Stimulated activated CD4-positive, alpha-beta T cell treated with anti-CD3 and anti-CD28 coated beads, Interleukin-1b, Interleukin-23, amount 100 ng/mL, for 4 hours (primary cell): ENCODE results near the gene PRKCH.

ENCODE experiments used
- DNase-seq, 2 donors: peaks; one replicate each; pipeline ENCODE4 v3.0.0-alpha.2; 2020; ENCODE audit warnings: low read depth in 2 of 2

Gene PRKCH

GRCh38 chr14:61565181-61565580 lies 243.8 kb downstream of the PRKCH start:
- no peak for DNase-seq

GRCh38 chr14:61565836-61566536 lies 244.6 kb downstream of the PRKCH start:
- DNase-seq: no peak

- DNase-seq: no peak
Measured at GRCh38 chr14:61566537-61567225, 245.3 kb downstream of the PRKCH start.

DNA sequence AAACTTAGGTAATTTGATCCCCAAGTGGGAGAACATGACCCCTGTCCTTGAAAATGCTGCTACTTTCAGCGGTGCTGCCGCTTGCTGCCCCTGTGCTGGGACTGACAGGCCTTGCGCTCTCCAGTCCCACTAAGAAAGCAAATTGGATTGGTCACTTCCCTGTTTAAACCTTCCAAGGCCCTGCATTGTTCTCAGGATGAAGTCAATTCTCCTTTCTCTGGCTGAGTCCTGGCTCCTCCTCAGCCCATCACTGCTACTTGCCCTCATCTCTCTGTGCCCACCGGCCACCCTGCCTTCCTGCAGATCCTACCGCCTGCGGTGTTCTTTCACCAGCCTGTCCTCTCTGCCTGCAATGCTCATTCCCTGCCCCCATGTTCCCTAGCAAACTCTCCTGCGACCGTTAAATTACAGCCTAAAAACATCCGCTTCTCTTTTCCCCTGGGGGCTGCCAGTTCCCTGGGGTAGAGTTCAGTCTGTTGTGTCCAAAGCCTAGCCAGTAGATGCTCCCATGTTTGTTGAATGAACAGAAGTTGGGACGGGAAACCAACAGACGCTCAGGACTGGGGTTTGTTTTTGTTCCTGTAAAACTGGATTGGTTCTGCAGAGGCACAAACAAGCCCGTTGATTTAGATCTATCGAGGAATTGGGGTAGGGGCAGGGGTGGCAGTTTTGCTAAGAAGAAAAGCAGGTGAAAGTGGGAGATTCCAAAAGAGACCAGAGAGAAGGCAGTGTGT lies 246.6 kb downstream of the PRKCH start:
- DNase-seq: no peak

- peak; percentile 42 to 55 for DNase-seq
Measured at GRCh38 chr14:61568572-61569011, 247.2 kb downstream of the PRKCH start.

DNA sequence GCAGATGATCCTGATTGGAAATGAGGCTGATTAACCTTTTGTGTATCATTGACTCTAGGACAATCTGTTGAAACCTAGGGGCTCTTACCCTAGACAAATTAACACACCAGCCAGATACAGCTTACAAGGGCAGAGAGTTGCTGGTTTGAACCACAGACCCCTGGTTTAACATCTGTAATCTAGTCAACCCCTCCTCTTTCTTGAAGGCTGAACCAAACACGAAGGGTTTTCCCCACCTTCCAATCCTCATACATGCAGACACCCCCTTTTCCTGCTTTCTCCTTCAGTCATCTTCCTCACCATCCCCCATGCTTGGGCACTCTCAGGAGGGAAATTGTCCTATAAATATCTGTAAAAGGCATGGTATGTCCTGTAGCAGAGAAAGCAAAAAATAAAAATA lies 247.9 kb downstream of the PRKCH start:
- no peak for DNase-seq

DNA sequence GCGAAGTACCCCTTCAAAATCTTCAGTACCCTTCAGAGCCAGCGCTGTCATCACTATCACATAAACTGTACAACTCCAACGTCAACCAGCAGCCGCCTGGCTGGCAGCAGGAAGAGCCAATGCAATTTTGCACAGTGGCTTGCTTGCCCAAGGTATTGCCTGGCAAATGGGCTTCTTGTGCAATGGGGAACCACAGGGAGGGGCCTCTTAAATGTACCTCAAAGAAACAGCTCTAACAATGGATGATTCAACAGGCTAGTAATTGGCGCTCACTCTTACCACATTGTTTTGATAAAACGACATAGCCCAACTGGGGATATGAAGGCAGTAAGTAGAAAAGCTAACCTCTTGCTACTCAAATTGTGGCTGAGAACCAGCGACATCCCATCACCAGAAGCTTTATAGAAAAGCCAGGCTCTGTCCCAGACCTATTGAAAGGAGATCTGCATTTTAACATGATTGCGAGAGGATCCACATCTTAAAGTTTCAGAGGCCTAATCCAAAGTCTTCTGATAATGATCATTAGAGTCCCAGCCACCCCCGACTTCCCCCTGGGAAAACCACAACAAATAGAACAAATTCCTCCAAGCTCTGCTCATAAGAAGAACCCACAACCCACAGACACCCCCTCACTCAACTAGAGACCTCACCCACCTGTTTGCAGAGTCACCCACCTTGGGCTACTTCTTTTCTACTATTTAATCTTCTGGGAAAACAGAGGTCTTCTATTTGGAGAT lies 248.6 kb downstream of the PRKCH start:
- DNase-seq: no peak

DNA sequence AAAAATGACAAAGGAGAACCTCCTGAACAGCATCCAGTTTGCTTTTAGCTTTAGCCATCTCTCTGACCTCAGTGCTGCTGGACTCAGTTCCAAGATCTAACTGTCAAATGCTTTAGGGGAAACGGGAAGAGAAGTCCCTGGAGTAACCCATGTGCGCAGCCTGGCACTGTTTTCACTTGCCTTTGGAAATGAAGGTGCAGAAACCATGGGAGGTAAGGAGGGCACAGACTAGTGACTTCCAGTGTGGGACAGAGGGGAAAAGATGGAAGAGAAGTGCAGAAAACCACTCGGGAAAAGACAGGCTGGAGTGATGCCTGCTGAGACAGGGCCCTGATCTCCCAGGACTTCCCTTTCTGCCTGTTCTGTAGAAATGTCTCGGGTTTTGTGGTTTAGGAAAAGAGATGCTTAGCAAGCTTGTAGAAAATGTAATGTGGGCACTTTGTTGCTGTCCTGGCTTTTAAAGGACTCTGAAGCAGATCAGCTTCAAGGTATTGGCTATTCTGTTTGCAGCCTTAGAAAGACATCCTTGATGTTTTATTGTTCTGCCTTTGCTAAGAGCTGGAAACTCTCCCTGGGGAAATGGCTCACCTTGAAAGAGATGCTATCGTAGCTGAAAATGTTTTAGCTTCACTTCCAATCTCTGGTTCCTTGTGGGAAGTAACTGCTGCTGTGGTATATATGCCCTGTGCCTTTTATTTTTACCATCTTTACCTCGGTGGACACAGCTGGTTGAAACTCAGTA lies 249.3 kb downstream of the PRKCH start:
- no peak for DNase-seq

DNA sequence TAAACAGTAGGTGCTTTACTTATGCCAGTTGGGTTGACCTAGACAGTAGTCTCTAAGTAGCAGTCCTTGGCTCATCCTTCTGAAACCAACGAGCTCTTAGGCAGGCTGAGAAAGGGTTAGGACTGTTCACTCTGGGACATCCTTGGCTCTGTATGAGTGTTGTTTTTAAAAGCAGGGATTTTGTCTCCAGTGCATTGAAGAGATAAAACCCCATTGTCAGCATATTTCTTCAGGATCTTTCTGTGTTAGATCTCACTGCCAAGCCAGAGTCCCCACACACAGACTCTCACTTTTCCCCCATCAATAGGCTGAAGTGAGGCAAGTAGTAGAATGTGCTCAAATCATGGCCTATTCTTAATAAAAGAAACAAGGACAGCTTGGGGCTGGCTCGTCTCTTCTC lies 250.5 kb downstream of the PRKCH start:
- DNase-seq: no peak

GRCh38 chr14:61573321-61573720 lies 251.9 kb downstream of the PRKCH start:
- no peak for DNase-seq

DNA sequence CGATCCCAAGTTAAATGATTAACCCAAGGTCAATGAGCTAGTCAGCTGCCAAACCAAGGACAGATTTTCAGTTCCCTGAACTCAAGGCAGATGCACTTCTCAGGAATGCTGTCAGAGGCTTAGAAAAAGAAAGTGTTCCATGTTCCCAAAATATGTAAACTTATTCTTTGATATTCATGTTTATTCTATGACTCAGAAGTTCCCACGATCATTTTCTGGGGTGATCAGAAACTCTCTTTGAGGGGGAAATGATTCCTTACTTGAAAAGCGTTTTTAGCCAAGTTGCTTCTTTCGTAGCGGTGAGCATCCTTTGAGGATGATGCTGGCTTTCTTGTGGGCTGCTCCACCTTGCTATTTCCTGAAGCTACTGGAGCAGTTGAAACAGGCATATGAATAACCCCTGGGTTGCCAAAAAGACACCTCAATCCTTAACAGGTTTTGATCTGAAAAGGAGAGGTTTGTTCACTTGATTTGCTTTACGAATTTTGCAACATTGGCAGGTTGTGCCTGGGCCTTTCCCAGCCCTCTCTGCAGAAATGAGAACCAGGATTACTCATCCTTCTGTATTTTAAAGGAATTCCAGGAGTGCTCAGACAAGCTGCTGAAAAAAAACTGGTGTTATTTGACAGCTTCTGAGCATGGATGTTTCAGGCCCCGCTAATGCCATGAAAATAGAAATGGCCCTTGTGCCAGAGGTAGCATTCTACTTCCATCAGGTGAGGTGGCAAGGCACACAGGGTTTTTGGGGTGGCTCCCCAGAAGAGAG lies 252.6 kb downstream of the PRKCH start:
- no peak for DNase-seq

GRCh38 chr14:61574514-61574807 lies 253.1 kb downstream of the PRKCH start:
- no peak for DNase-seq

GRCh38 chr14:61575126-61575525 lies 253.7 kb downstream of the PRKCH start:
- no peak for DNase-seq

DNA sequence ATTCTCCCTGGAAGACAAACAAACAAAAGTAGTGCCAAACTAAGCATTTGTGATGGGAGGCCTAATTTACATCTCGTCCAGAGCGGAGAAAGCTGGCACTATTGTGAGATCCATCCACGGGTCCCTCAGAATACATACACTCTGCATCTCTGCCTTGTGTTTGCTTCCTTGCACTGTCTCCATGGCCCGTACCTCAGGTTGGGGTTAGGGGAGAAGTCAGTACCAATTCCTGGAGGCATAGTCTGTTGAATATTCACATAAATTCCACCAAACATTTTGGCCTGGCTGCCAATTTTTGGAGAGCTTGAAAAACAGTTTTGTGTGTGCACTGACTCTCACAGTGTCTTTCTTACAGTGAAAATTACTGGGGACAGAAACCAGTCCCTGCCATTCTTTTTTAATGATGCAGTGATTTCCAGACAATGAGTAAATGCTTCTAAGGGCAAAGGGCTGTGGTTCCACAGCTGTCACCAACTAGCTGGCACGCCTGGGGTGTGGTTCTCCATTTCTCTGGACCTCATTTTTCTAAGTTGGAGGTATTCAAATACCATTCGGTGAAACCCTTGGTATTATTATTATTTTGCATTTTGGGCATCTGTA lies 254.3 kb downstream of the PRKCH start:
- DNase-seq: no peak

DNA sequence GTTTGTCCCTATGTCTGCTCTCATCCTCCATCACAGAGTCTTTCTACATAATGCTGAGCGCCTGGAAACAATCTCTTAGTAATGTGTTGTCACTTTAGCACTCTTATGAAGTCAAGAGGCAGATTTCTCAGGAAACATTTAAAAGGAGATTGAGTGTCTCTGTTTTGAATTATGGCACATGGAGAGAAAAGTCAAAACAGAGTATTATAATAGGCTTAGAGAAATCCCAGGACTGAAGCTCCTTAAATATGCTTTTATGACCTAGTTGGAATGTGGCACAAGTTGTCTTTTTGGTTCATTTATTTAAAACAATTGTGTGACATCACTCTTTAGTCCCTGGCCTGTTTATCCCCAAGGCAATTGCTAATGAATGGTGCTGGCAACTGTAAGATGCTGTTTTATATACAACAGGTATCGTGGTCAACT lies 256.1 kb downstream of the PRKCH start:
- DNase-seq: no peak

GRCh38 chr14:61578745-61579144 lies 257.4 kb downstream of the PRKCH start:
- DNase-seq: no peak

DNA sequence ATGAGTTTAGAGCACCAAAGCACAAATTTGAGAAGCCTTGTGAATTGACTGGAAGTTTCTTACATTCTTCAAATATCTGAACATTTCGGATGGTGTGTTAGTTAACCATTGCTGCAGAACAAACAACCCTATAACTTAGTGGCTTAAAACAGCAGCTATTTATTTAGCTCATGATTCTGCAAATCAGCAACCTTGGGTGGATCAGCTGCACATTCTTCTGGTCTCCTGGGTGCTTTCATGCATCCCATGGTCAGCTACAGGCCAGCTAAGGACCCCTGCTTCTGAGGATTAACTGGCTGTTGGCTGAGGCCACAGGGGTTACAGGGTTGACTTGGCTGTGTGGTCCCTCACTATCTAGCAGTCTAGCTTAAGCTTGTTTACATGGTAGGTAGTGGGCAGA lies 260.0 kb downstream of the PRKCH start:
- no peak for DNase-seq

- DNase-seq: no peak
Measured at GRCh38 chr14:61581955-61582615, 260.7 kb downstream of the PRKCH start.

DNA sequence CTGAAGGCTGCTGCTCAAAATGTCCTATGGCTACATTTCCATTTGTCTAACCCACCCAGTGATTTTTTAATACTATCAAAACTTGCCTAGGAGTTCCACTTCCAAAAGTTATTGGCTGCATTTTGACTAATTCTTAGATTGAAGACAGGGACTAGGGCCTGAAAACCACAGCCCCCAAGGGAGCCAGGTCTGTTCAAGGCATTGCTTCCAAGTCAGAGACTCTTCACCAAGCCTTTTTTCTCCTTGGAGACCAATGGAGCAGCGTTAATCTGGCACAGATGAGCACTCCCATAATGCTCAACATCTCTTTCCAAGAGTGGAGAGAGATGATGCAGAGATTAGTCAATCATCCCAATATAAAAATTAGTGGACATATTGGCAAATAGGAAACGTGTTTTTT lies 261.4 kb downstream of the PRKCH start:
- no peak for DNase-seq

DNA sequence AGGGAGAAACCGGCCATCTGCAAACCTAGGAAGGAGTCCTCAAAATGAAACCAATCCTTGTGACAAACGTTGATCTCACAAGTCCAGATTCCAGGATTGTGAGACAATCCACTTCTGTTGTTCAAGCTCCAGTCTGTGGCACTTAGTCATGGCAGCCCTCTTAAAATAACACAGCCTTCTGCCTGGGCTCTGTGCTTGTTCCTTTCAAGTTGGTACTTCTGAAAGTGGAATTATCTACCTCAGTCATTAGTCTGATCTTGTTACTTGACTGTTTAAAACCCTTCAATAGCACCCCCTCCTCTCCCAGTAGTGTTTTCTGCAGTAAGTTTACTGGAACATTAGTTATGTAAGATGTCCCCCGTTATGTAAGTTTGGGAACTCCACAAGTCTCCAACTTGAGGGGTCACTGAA lies 263.0 kb downstream of the PRKCH start:
- no peak for DNase-seq
